A549 (cell line): ENCODE data around the gene NFIL3. TPM values are rescaled to one million over a fixed set of nuclear protein-coding genes. Genes with fewer than 3 reads are reported as not detected.
"Not testable (repeated sequence)": the region's sequence is repeated elsewhere in the genome, so short reads cannot be mapped to it uniquely, and the experiment has no call there.

Source experiments
- ATAC-seq, 2 experiments: fragments of 200-7000 bp in 1 of 2; fragments of >200 bp in 1 of 2; cut with Nextera tagmentation in 1 of 2; cut with Tn5 transposase in 1 of 2; 3 replicates each; pipeline versions ENCODE4 v1.8.0 to v1.9.1; 2018 to 2020; ENCODE audit warnings: mild to moderate bottlenecking in 1 of 2, moderate library complexity in 1 of 2
- CTCF ChIA-PET: fragments of 300-600 bp; sonication (Branson Sonifier 250); formaldehyde crosslinking; extraction: SDS; loops from one replicate; lab custom pipeline; 2021; ENCODE audit warnings: antibody characterized with exemption, inconsistent platforms; lab: Yijun Ruan, JAX
- POLR2A ChIA-PET: fragments of 350-600 bp; formaldehyde crosslinking; extraction: SDS; loops from one replicate; lab custom pipeline; 2021; ENCODE audit warnings: antibody characterized with exemption, inconsistent platforms; lab: Yijun Ruan, JAX
- DNase-seq, 2 experiments: peaks; one replicate each; pipeline versions ENCODE4 v3.0.0 to v3.0.0-alpha.2; 2011 to 2016; ENCODE audit warnings: low read depth in 1 of 2, low spot score in 1 of 2
- FAIRE-seq: peaks from 2 replicates; lab custom pipeline; 2011; peaks lifted over from hg19 to GRCh38; lab: Jason Lieb, UNC
- H3K27ac ChIP-seq, 2 experiments: fragments of >200 bp; sonication (Bioruptor Twin); formaldehyde crosslinking; 3 replicates each; pipeline ENCODE4 v1.5.1; 2016 to 2017
- H3K4me1 ChIP-seq: fragments of >200 bp; sonication (Bioruptor Twin); formaldehyde crosslinking; 3 replicates; pipeline ENCODE4 v1.6.1; 2016
- H3K4me2 ChIP-seq: fragments of >200 bp; sonication (Bioruptor Twin); formaldehyde crosslinking; 3 replicates; pipeline ENCODE4 v1.6.1; 2016
- H3K4me3 ChIP-seq: fragments of >200 bp; sonication (Bioruptor Twin); formaldehyde crosslinking; 3 replicates; pipeline ENCODE4 v1.5.1; 2016
- H3K9me3 ChIP-seq: fragments of >200 bp; sonication (Bioruptor Twin); formaldehyde crosslinking; 3 replicates; pipeline ENCODE4 v1.6.1; 2016
- BHLHE40 ChIP-seq: IDR thresholded peaks from 2 replicates; pipeline ENCODE4 v1.6.1; 2012; ENCODE audit warnings: low read depth, low read length, inconsistent platforms
- CBX2 ChIP-seq: fragments of 200-600 bp; sonication (generic); IDR thresholded peaks from 2 replicates; pipeline ENCODE4 v1.6.1; 2016; ENCODE audit warnings: low read depth, mild to moderate bottlenecking, borderline replicate concordance
- CBX8 ChIP-seq: fragments of 200-600 bp; sonication (generic); IDR thresholded peaks from 2 replicates; pipeline ENCODE4 v1.6.1; 2016
- CHD2 ChIP-seq: fragments of 150-350 bp; IDR thresholded peaks from 2 replicates; pipeline ENCODE4 v1.6.1; 2014; ENCODE audit warnings: low read length; ENCODE audit not compliant: partially characterized antibody
- E2F6 ChIP-seq: IDR thresholded peaks from 2 replicates; pipeline ENCODE4 v1.6.1; 2012; ENCODE audit warnings: low read depth, borderline replicate concordance
- FOSB ChIP-seq: fragments of 250-450 bp; sonication (Bioruptor Pico); IDR thresholded peaks from 2 replicates; pipeline ENCODE4 v1.5.0; 2020; ENCODE audit warnings: mild to moderate bottlenecking, moderate library complexity
- FOSL2 ChIP-seq, 2 experiments: fragments of 450-650 bp in 1 of 2; fragments of >200 bp in 1 of 2; sonication (Bioruptor Twin) in 1 of 2; formaldehyde crosslinking; IDR thresholded peaks; 2 replicates each; pipeline versions ENCODE4 v1.5.0 to v1.6.1; 2016 to 2020; ENCODE audit warnings: mild to moderate bottlenecking in 1 of 2, moderate library complexity in 1 of 2
- GATA3 ChIP-seq: IDR thresholded peaks from 2 replicates; pipeline ENCODE4 v1.6.1; 2012; ENCODE audit warnings: borderline replicate concordance
- HDAC2 ChIP-seq: fragments of 200-600 bp; sonication (generic); IDR thresholded peaks from 2 replicates; pipeline ENCODE4 v1.6.1; 2016
- HES2 ChIP-seq: fragments of >200 bp; sonication (Bioruptor Twin); formaldehyde crosslinking; IDR thresholded peaks from 2 replicates; pipeline ENCODE4 v1.6.1; 2016
- HMGXB4 ChIP-seq: fragments of 250-450 bp; sonication (Bioruptor Pico); IDR thresholded peaks from 2 replicates; pipeline ENCODE4 v1.5.0; 2021; ENCODE audit warnings: mild to moderate bottlenecking, moderate library complexity, borderline replicate concordance
- HOXB13 ChIP-seq: fragments of 250-450 bp; sonication (Bioruptor Pico); IDR thresholded peaks from 2 replicates; pipeline ENCODE4 v1.5.0; 2020; ENCODE audit warnings: low read depth, mild to moderate bottlenecking, moderate library complexity
- HOXB5 ChIP-seq: fragments of 250-450 bp; sonication (Bioruptor Pico); IDR thresholded peaks from 2 replicates; pipeline ENCODE4 v1.5.0; 2020; ENCODE audit warnings: mild to moderate bottlenecking, moderate library complexity
- MAZ ChIP-seq: fragments of 150-350 bp; IDR thresholded peaks from 2 replicates; pipeline ENCODE4 v1.6.1; 2014; ENCODE audit warnings: antibody characterized with exemption, low read depth, low read length, borderline replicate concordance
- MYC ChIP-seq: IDR thresholded peaks from 2 replicates; pipeline ENCODE4 v1.6.1; 2012; ENCODE audit warnings: mild to moderate bottlenecking, inconsistent platforms, low read length, improper control_type of control experiment, borderline replicate concordance
- POLR2AphosphoS2 ChIP-seq: conservative IDR thresholded peaks from 2 replicates; pipeline ENCODE4 v1.6.1; 2012; ENCODE audit warnings: low read length, improper control_type of control experiment, inconsistent platforms
- RARB ChIP-seq: fragments of 250-450 bp; sonication (Bioruptor Pico); IDR thresholded peaks from 2 replicates; pipeline ENCODE4 v1.8.0; 2021; ENCODE audit warnings: mild to moderate bottlenecking, moderate library complexity
- REST ChIP-seq: fragments of 200-600 bp; sonication (generic); IDR thresholded peaks from 2 replicates; pipeline ENCODE4 v1.6.1; 2016; ENCODE audit warnings: antibody characterized with exemption, mild to moderate bottlenecking, moderate library complexity
- RFX5 ChIP-seq: fragments of 450-650 bp; IDR thresholded peaks from 2 replicates; pipeline ENCODE4 v1.7.1; 2014; ENCODE audit warnings: antibody characterized with exemption, mild to moderate bottlenecking, moderate library complexity
- TFCP2L1 ChIP-seq: fragments of 250-450 bp; sonication (Bioruptor Pico); IDR thresholded peaks from 2 replicates; pipeline ENCODE4 v1.5.0; 2021; ENCODE audit warnings: mild to moderate bottlenecking
- ZFP36 ChIP-seq: fragments of 450-650 bp; IDR thresholded peaks from 2 replicates; pipeline ENCODE4 v1.6.1; 2014; ENCODE audit warnings: borderline replicate concordance; ENCODE audit not compliant: partially characterized antibody
- ZSCAN20 ChIP-seq: fragments of 250-450 bp; sonication (Bioruptor Pico); IDR thresholded peaks from 2 replicates; pipeline ENCODE4 v1.8.0; 2022; ENCODE audit warnings: mild to moderate bottlenecking, moderate library complexity
- WGBS: methylation state at CpG from one replicate; pipeline ENCODE4 v1.1.6; 2017; ENCODE audit errors: missing lambda C conversion rate; 5-methylcytosine and 5-hydroxymethylcytosine counted together
- polyA plus RNA-seq, 4 experiments: library from polyadenylated mRNA; depleted of rRNA in 3 of 4; stranded (reverse); fragments of >200 nt; fragmentation: RNase III in 1 of 4; extraction: RNeasy Plus Mini Kit Qiagen cat#74134 plus additional on column Dnase treatment in 1 of 4; gene quantifications; 2 replicates in 3 of 4; 3 replicates in 1 of 4; pipeline ENCODE4 v1.2.3, GENCODE V29; 2011 to 2017

Gene NFIL3
- polyA plus RNA-seq, 2 of the 4 experiments (the other 2 are of a cell fraction): 10.5 to 16.1 TPM

- no peak for DNase-seq
- ATAC-seq: no peak
- no peak overlapping the region for H3K4me2 ChIP-seq
- FAIRE-seq: no peak
- H3K27ac ChIP-seq: no peak overlapping the region
- 59% methylated on average over 5 of the region's 5 CpGs for WGBS
- ChIA-PET POLR2A (no interaction called here), CTCF (no interaction called here)
- TF ChIP-seq ZSCAN20 (CRISPR knock-in tag) (no peak), CBX2 (no peak)
- H3K4me1 ChIP-seq: peaks cover 18% of the 10 kb centered on the region
- H3K4me3 ChIP-seq: no peak overlapping the region
- H3K9me3 ChIP-seq: no peaks in the 10 kb centered on the region
Measured at GRCh38 chr9:91391412-91391811, 32.2 kb downstream of the NFIL3 start.

GRCh38 chr9:91389686-91390085 lies 33.9 kb downstream of the NFIL3 start:
- DNase-seq, FAIRE-seq, CTCF ChIA-PET, H3K9me3 ChIP-seq, H3K4me1 ChIP-seq, ATAC-seq, H3K4me2 ChIP-seq, POLR2A ChIA-PET, H3K27ac ChIP-seq, H3K4me3 ChIP-seq: not testable (repeated sequence)
- WGBS: 92% methylated on average over 4 of the region's 4 CpGs

- DNase-seq (no peak), ATAC-seq (no peak), FAIRE-seq (no peak)
- no peak overlapping the region for H3K4me3 ChIP-seq
- H3K27ac ChIP-seq: no peak overlapping the region
- ChIA-PET CTCF (interaction anchor here (1.9 kb wide), 1 partner anchor 350 kb away, joined by 7 read pairs; no protein-coding TSS in a partner anchor), POLR2A (no interaction called here)
- H3K4me2 ChIP-seq: no peak overlapping the region
- H3K4me1 ChIP-seq: no peaks in the 10 kb centered on the region
- no peaks in the 10 kb centered on the region for H3K9me3 ChIP-seq
- no peak for TF ChIP-seq BHLHE40
- no peak for TF ChIP-seq HOXB13
- no peak for TF ChIP-seq HOXB5 (CRISPR knock-in tag)
- TF ChIP-seq ZFP36: no peak
- no peak for TF ChIP-seq HES2
- TF ChIP-seq CBX8: no peak
- no peak for TF ChIP-seq REST
- TF ChIP-seq TFCP2L1 (CRISPR knock-in tag): no peak
- TF ChIP-seq E2F6: no peak
Measured at GRCh38 chr9:91386765-91387164, 36.9 kb downstream of the NFIL3 start.

- FAIRE-seq (no peak), DNase-seq (no peak), ATAC-seq (no peak)
- no peaks in the 10 kb centered on the region for H3K4me1 ChIP-seq
- TF ChIP-seq FOSL2 (IDR thresholded peaks at IDR 0.05) (no peak), FOSL2 (CRISPR knock-in tag; IDR thresholded peaks at IDR 0.05) (no peak)
- ChIA-PET CTCF (no interaction called here), POLR2A (no interaction called here)
- no peaks in the 10 kb centered on the region for H3K9me3 ChIP-seq
- no peak overlapping the region for H3K27ac ChIP-seq
- no peak overlapping the region for H3K4me3 ChIP-seq
- no peak overlapping the region for H3K4me2 ChIP-seq
- 42% methylated on average over 1 of the region's 1 CpG for WGBS
Measured at GRCh38 chr9:91384954-91385353, 38.7 kb downstream of the NFIL3 start.

- ChIA-PET POLR2A (no interaction called here), CTCF (interaction anchor here (0.6 kb wide), 1 partner anchor 294 kb away, joined by 3 read pairs; no protein-coding TSS in a partner anchor)
- TF ChIP-seq HDAC2 (no peak), RFX5 (no peak), RARB (CRISPR knock-in tag) (no peak), FOSB (CRISPR knock-in tag) (no peak), MYC (no peak), HOXB5 (CRISPR knock-in tag) (no peak), POLR2AphosphoS2 (no peak), HMGXB4 (CRISPR knock-in tag) (no peak), CHD2 (no peak), MAZ (no peak), GATA3 (no peak)
Measured at GRCh38 chr9:91383577-91383976, 40.1 kb downstream of the NFIL3 start.

More at GRCh38 chr9:91383577-91383976, 40.1 kb downstream of the NFIL3 start:
- no peak overlapping the region for H3K4me2 ChIP-seq
- no peak for FAIRE-seq
- no peak for ATAC-seq
- H3K4me1 ChIP-seq: no peaks in the 10 kb centered on the region
- H3K4me3 ChIP-seq: no peak overlapping the region
- no peaks in the 10 kb centered on the region for H3K9me3 ChIP-seq
- no peak overlapping the region for H3K27ac ChIP-seq
- no peak for DNase-seq
